ENCODE results near the gene ENOX1. TPM values are rescaled to one million over a fixed set of nuclear protein-coding genes. Genes with fewer than 3 reads are reported as not detected.

The ENOX1 gene
- total and polyA plus RNA-seq, 9 of the 15 experiments (the other 6 are each of a cell fraction or from before 2014, with no cell fraction given) = not detected

- TF ChIP-seq ZNF274 (IDR thresholded peaks at IDR 0.05; ENCODE audit: borderline replicate concordance, low read depth, low read length) (no peak), KDM1A (IDR thresholded peaks at IDR 0.05) (no peak), CHD2 (IDR thresholded peaks at IDR 0.05; ENCODE audit: low read depth, low read length) (no peak), RBM25 (IDR thresholded peaks at IDR 0.05; ENCODE audit: low read depth, low read length, severe bottlenecking) (no peak), ZNF41 (CRISPR knock-in tag; conservative IDR thresholded peaks at IDR 0.05) (no peak), ZNF121 (CRISPR knock-in tag; conservative IDR thresholded peaks at IDR 0.05) (no peak), ZNF143 (CRISPR knock-in tag; IDR thresholded peaks at IDR 0.05) (no peak), FOXM1 (IDR thresholded peaks at IDR 0.05; ENCODE audit: low read depth) (no peak), FOXM1 (CRISPR knock-in tag; IDR thresholded peaks at IDR 0.05; ENCODE audit: low read depth) (no peak), DIDO1 (tag; IDR thresholded peaks at IDR 0.05; ENCODE audit: low read depth) (no peak), MEIS2 (IDR thresholded peaks at IDR 0.05; ENCODE audit: partially characterized antibody) (no peak)
- TF ChIP-seq, protein P1, sequence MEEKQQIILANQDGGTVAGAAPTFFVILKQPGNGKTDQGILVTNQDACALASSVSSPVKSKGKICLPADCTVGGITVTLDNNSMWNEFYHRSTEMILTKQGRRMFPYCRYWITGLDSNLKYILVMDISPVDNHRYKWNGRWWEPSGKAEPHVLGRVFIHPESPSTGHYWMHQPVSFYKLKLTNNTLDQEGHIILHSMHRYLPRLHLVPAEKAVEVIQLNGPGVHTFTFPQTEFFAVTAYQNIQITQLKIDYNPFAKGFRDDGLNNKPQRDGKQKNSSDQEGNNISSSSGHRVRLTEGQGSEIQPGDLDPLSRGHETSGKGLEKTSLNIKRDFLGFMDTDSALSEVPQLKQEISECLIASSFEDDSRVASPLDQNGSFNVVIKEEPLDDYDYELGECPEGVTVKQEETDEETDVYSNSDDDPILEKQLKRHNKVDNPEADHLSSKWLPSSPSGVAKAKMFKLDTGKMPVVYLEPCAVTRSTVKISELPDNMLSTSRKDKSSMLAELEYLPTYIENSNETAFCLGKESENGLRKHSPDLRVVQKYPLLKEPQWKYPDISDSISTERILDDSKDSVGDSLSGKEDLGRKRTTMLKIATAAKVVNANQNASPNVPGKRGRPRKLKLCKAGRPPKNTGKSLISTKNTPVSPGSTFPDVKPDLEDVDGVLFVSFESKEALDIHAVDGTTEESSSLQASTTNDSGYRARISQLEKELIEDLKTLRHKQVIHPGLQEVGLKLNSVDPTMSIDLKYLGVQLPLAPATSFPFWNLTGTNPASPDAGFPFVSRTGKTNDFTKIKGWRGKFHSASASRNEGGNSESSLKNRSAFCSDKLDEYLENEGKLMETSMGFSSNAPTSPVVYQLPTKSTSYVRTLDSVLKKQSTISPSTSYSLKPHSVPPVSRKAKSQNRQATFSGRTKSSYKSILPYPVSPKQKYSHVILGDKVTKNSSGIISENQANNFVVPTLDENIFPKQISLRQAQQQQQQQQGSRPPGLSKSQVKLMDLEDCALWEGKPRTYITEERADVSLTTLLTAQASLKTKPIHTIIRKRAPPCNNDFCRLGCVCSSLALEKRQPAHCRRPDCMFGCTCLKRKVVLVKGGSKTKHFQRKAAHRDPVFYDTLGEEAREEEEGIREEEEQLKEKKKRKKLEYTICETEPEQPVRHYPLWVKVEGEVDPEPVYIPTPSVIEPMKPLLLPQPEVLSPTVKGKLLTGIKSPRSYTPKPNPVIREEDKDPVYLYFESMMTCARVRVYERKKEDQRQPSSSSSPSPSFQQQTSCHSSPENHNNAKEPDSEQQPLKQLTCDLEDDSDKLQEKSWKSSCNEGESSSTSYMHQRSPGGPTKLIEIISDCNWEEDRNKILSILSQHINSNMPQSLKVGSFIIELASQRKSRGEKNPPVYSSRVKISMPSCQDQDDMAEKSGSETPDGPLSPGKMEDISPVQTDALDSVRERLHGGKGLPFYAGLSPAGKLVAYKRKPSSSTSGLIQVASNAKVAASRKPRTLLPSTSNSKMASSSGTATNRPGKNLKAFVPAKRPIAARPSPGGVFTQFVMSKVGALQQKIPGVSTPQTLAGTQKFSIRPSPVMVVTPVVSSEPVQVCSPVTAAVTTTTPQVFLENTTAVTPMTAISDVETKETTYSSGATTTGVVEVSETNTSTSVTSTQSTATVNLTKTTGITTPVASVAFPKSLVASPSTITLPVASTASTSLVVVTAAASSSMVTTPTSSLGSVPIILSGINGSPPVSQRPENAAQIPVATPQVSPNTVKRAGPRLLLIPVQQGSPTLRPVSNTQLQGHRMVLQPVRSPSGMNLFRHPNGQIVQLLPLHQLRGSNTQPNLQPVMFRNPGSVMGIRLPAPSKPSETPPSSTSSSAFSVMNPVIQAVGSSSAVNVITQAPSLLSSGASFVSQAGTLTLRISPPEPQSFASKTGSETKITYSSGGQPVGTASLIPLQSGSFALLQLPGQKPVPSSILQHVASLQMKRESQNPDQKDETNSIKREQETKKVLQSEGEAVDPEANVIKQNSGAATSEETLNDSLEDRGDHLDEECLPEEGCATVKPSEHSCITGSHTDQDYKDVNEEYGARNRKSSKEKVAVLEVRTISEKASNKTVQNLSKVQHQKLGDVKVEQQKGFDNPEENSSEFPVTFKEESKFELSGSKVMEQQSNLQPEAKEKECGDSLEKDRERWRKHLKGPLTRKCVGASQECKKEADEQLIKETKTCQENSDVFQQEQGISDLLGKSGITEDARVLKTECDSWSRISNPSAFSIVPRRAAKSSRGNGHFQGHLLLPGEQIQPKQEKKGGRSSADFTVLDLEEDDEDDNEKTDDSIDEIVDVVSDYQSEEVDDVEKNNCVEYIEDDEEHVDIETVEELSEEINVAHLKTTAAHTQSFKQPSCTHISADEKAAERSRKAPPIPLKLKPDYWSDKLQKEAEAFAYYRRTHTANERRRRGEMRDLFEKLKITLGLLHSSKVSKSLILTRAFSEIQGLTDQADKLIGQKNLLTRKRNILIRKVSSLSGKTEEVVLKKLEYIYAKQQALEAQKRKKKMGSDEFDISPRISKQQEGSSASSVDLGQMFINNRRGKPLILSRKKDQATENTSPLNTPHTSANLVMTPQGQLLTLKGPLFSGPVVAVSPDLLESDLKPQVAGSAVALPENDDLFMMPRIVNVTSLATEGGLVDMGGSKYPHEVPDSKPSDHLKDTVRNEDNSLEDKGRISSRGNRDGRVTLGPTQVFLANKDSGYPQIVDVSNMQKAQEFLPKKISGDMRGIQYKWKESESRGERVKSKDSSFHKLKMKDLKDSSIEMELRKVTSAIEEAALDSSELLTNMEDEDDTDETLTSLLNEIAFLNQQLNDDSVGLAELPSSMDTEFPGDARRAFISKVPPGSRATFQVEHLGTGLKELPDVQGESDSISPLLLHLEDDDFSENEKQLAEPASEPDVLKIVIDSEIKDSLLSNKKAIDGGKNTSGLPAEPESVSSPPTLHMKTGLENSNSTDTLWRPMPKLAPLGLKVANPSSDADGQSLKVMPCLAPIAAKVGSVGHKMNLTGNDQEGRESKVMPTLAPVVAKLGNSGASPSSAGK (IDR thresholded peaks at IDR 0.05) = no peak
- TF ChIP-seq, protein P2, sequence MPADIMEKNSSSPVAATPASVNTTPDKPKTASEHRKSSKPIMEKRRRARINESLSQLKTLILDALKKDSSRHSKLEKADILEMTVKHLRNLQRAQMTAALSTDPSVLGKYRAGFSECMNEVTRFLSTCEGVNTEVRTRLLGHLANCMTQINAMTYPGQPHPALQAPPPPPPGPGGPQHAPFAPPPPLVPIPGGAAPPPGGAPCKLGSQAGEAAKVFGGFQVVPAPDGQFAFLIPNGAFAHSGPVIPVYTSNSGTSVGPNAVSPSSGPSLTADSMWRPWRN (IDR thresholded peaks at IDR 0.05; ENCODE audit: low read depth) = no peak
- CTCF ChIA-PET (ENCODE audit: low intra/inter-chr PET ratio) = no interaction called here
- no peak for FAIRE-seq
Measured at GRCh38 chr13:43389573-43389972, 397.2 kb downstream of the ENOX1 start.

More at GRCh38 chr13:43389573-43389972, 397.2 kb downstream of the ENOX1 start:
- no peaks in the 10 kb centered on the region for H4K20me1 ChIP-seq (replicated peaks; ENCODE audit: control insufficient read depth, insufficient read depth, low read length)
- no peaks in the 10 kb centered on the region for H3K9me1 ChIP-seq (ENCODE audit: control insufficient read depth, insufficient read depth, low read length)
- no peak overlapping the region for H3K4me2 ChIP-seq (ENCODE audit: insufficient read depth, low read length)
- intact Hi-C loops (cut with micrococcal nuclease) = no loop called here
- H3K27me3 ChIP-seq (ENCODE audit: control insufficient read depth in 2 of 2, insufficient read depth in 2 of 2, low read length in 2 of 2) = no peaks in the 10 kb centered on the region
- WGBS (ENCODE audit: insufficient coverage, low coverage, missing lambda C conversion rate) = 0% methylated on average over 1 of the region's 1 CpG
- H3K4me1 ChIP-seq (replicated peaks in 1 of 2; ENCODE audit: control insufficient read depth in 2 of 2, insufficient read depth in 2 of 2, low read length in 2 of 2) = no peaks in the 10 kb centered on the region
- POLR2A ChIA-PET = no interaction called here
- in situ Hi-C loops (cut with MboI) = no loop called here
- DNase-seq (ENCODE audit: extremely low read depth in 1 of 4, low spot score in 3 of 4) (no peak), ATAC-seq (no peak)
- H3K9ac ChIP-seq (ENCODE audit: insufficient read depth in 1 of 2, low read depth in 2 of 2, low read length in 2 of 2) = no peak overlapping the region
- H2AFZ ChIP-seq (ENCODE audit: low read depth, low read length) = no peak overlapping the region
- no peak overlapping the region for H3K27ac ChIP-seq (ENCODE audit: extremely low read depth, low read depth, low read length)
- no TSS peak for BruUV-seq (replicated peaks)
- H3K9me3 ChIP-seq (replicated peaks; ENCODE audit: control insufficient read depth, insufficient read depth, low read depth, low read length) = no peaks in the 10 kb centered on the region
- H3K4me3 ChIP-seq = no peak overlapping the region
- H3K36me3 ChIP-seq (ENCODE audit: control insufficient read depth, insufficient read depth, low read length) = no peaks in the 10 kb centered on the region
- no peaks in the 10 kb centered on the region for H3K79me2 ChIP-seq (ENCODE audit: control insufficient read depth, insufficient read depth, low read length)
